Measurements from ENCODE around the gene ESRRG. TPM values are rescaled to one million over a fixed set of nuclear protein-coding genes. Genes with fewer than 3 reads are reported as not detected.
A peak's percentile ranks its signal among the peaks of the same experiment; 100 is the strongest.

ESRRG gene
- total RNA-seq, 1 experiment from 2014 or later: not detected

DNA sequence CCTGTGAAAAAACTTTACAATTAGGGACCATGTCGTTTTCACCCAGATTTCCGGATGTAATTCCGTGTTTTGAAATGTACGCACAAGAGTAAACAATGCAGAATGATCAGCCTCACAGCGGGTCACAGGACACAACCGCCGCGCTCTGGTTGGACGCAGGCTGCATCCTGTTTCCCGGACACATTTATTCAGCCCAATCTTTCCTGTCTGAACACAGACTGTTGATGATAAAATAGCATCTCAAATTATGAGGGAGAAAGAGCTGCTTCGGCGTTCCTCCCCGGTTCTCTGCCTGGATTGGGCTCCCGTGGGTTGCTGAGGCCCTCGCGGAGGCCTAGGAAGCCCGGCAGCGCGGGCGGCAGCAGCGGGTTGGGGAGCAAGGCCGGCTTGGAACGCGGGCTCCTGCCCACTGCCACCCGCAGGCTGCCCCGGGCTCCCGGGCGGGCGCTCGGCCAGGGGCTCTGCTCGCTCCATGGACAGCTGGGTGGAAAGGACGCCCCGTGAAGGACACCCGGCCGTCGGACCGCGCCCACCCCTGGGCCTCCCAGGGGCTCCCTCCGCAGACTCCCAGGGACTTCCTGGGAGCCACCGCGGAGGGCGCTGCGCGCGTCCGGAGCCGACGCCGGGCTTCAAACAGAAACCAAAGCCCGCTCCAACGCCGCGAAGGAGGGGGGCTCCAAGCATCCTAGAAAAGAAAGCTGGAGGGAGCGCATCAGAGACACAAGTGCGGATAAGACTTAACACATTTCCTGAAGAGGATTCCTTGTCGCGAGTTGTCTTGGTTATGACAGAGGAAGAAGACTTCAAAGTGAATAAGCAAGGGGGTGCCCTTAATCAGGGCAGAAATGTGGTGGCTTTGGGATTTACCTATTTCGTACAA is 122.3 kb downstream of the ESRRG start:
- no peaks in the 10 kb centered on the region for H3K9me3 ChIP-seq (replicated peaks)
- DNase-seq (ENCODE audit: low read depth in 1 of 2, low spot score in 2 of 2): peak; percentile 74 to 89
- H3K4me1 ChIP-seq (replicated peaks): peaks cover 7% of the 10 kb centered on the region; the same call in 1 of the 2 replicates
- peak overlapping the region; percentile 54 for H3K4me3 ChIP-seq
- 0 out of 2 replicates have a peak, but pooled peaks cover 4% of the 10 kb centered on the region for H3K27me3 ChIP-seq (replicated peaks)
- H3K36me3 ChIP-seq: no peaks in the 10 kb centered on the region
- peak overlapping the region; percentile 83 for H3K27ac ChIP-seq

- Histone ChIP-seq H3K27ac (no peak overlapping the region), H3K36me3 (no peaks in the 10 kb centered on the region), H3K4me1 (replicated peaks) (peaks cover 7% of the 10 kb centered on the region; the same call in 1 of the 2 replicates), H3K9me3 (replicated peaks) (no peaks in the 10 kb centered on the region), H3K4me3 (no peak overlapping the region), H3K27me3 (replicated peaks) (0 out of 2 replicates have a peak, but pooled peaks cover 4% of the 10 kb centered on the region)
- DNase-seq (ENCODE audit: low read depth in 1 of 2, low spot score in 2 of 2): no peak
Observed at GRCh38 chr1:216599851-216600250, 123.4 kb downstream of the ESRRG start.

GRCh38 chr1:216598448-216598847 is 124.8 kb downstream of the ESRRG start:
- no peak for DNase-seq (ENCODE audit: low read depth in 1 of 2, low spot score in 2 of 2)
- no peak overlapping the region for H3K4me3 ChIP-seq
- no peak overlapping the region for H3K27ac ChIP-seq
- no peaks in the 10 kb centered on the region for H3K36me3 ChIP-seq
- H3K9me3 ChIP-seq (replicated peaks): no peaks in the 10 kb centered on the region
- peaks cover 4% of the 10 kb centered on the region; the same call in 1 of the 2 replicates for H3K4me1 ChIP-seq (replicated peaks)
- H3K27me3 ChIP-seq (replicated peaks): 0 out of 2 replicates have a peak, but pooled peaks cover 4% of the 10 kb centered on the region

DNA sequence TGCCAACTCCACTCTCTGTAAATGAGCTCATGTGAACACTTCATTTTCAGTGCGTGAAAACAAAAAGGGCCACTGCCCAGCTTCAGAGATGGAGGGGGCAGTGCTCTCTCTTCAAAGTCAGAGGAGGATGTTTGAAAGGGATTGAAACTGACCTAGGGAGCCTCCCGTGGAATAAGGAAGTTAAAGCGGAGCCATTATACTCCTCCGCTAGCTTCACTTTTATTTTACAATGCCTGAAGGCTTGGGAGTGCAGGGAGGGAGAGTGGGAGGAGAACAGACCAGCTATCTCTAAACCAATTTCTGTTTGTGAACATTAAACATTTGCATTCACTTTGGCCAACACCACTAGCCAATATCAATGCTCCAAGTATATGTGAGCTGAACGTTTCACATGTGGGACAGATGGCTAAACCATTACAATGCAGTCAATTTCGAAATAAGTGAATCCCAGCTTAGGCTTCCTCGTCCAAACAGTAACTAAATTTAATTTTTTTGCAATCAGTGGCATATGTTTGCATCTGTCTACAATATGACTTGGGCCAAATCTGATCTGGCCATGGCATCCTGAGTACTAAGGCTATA is 126.9 kb downstream of the ESRRG start:
- Histone ChIP-seq H3K27ac (no peak overlapping the region), H3K27me3 (replicated peaks) (no peaks in the 10 kb centered on the region), H3K4me1 (replicated peaks) (peaks cover 4% of the 10 kb centered on the region; the same call in 1 of the 2 replicates), H3K9me3 (replicated peaks) (no peaks in the 10 kb centered on the region), H3K36me3 (no peaks in the 10 kb centered on the region), H3K4me3 (no peak overlapping the region)
- DNase-seq (ENCODE audit: low read depth in 1 of 2, low spot score in 2 of 2): no peak

GRCh38 chr1:216587715-216588114 is 135.5 kb downstream of the ESRRG start:
- Histone ChIP-seq H3K27me3 (replicated peaks) (peaks cover 5% of the 10 kb centered on the region; the same call in 1 of the 2 replicates), H3K27ac (no peak overlapping the region), H3K4me1 (replicated peaks) (no peaks in the 10 kb centered on the region), H3K4me3 (no peak overlapping the region), H3K9me3 (replicated peaks) (no peaks in the 10 kb centered on the region), H3K36me3 (no peaks in the 10 kb centered on the region)
- no peak for DNase-seq (ENCODE audit: low read depth in 1 of 2, low spot score in 2 of 2)

GRCh38 chr1:216582151-216582550 is 141.1 kb downstream of the ESRRG start:
- no peak for DNase-seq (ENCODE audit: low read depth in 1 of 2, low spot score in 2 of 2)
- Histone ChIP-seq H3K36me3 (no peaks in the 10 kb centered on the region), H3K27me3 (replicated peaks) (no peaks in the 10 kb centered on the region), H3K27ac (no peak overlapping the region), H3K4me3 (no peak overlapping the region), H3K9me3 (replicated peaks) (no peaks in the 10 kb centered on the region; the same call in 1 of the 2 replicates), H3K4me1 (replicated peaks) (no peaks in the 10 kb centered on the region)

GRCh38 chr1:216580538-216581057 is 142.6 kb downstream of the ESRRG start:
- Histone ChIP-seq H3K36me3 (no peaks in the 10 kb centered on the region), H3K27me3 (replicated peaks) (no peaks in the 10 kb centered on the region; the same call in 1 of the 2 replicates), H3K4me3 (no peak overlapping the region), H3K27ac (no peak overlapping the region), H3K9me3 (replicated peaks) (no peaks in the 10 kb centered on the region; the same call in 1 of the 2 replicates), H3K4me1 (replicated peaks) (no peaks in the 10 kb centered on the region)
- DNase-seq (ENCODE audit: low read depth in 1 of 2, low spot score in 2 of 2): no peak

- no peaks in the 10 kb centered on the region; the same call in 1 of the 2 replicates for H3K27me3 ChIP-seq (replicated peaks)
- H3K9me3 ChIP-seq (replicated peaks): no peaks in the 10 kb centered on the region; the same call in 1 of the 2 replicates
- H3K36me3 ChIP-seq: no peaks in the 10 kb centered on the region
- no peak for DNase-seq (ENCODE audit: low read depth in 1 of 2, low spot score in 2 of 2)
- no peak overlapping the region for H3K27ac ChIP-seq
- no peak overlapping the region for H3K4me3 ChIP-seq
- no peaks in the 10 kb centered on the region for H3K4me1 ChIP-seq (replicated peaks)
Observed at GRCh38 chr1:216576234-216576937, 146.8 kb downstream of the ESRRG start.

GRCh38 chr1:216566641-216567205 is 156.5 kb downstream of the ESRRG start:
- H3K36me3 ChIP-seq: no peaks in the 10 kb centered on the region
- no peak overlapping the region for H3K4me3 ChIP-seq
- DNase-seq (ENCODE audit: low read depth in 1 of 2, low spot score in 2 of 2): peak in 1 of 2 experiments; percentile 4
- no peaks in the 10 kb centered on the region for H3K4me1 ChIP-seq (replicated peaks)
- peaks cover 9% of the 10 kb centered on the region for H3K27me3 ChIP-seq (replicated peaks)
- no peaks in the 10 kb centered on the region for H3K9me3 ChIP-seq (replicated peaks)
- H3K27ac ChIP-seq: no peak overlapping the region

- H3K36me3 ChIP-seq: no peaks in the 10 kb centered on the region
- no peaks in the 10 kb centered on the region for H3K4me1 ChIP-seq (replicated peaks)
- no peak for DNase-seq (ENCODE audit: low read depth in 1 of 2, low spot score in 2 of 2)
- H3K27me3 ChIP-seq (replicated peaks): peaks cover 13% of the 10 kb centered on the region
- no peak overlapping the region for H3K27ac ChIP-seq
- H3K9me3 ChIP-seq (replicated peaks): no peaks in the 10 kb centered on the region
- no peak overlapping the region for H3K4me3 ChIP-seq
Observed at GRCh38 chr1:216563087-216563486, 160.1 kb downstream of the ESRRG start.

DNA sequence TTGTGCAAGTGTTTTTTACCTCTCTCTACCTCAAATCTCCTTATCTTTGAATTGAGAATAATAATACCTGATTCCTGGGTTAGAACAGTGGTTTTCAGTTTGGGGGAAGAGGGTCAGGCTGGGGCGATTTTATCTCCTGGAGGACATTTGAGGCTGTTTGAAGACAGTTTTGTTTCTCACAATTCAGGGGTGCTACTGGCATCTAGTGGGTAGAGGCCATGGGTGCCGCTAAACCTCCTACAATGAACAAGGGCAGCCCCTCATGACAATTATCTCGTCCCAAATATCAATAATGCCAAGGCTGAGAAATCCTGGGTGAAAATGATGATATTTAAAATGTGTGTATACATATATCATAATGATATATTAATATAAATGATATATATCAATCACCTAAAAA is 160.8 kb downstream of the ESRRG start:
- Histone ChIP-seq H3K4me3 (no peak overlapping the region), H3K36me3 (no peaks in the 10 kb centered on the region), H3K27me3 (replicated peaks) (peaks cover 13% of the 10 kb centered on the region), H3K4me1 (replicated peaks) (no peaks in the 10 kb centered on the region), H3K9me3 (replicated peaks) (no peaks in the 10 kb centered on the region), H3K27ac (no peak overlapping the region)
- DNase-seq (ENCODE audit: low read depth in 1 of 2, low spot score in 2 of 2): no peak

DNA sequence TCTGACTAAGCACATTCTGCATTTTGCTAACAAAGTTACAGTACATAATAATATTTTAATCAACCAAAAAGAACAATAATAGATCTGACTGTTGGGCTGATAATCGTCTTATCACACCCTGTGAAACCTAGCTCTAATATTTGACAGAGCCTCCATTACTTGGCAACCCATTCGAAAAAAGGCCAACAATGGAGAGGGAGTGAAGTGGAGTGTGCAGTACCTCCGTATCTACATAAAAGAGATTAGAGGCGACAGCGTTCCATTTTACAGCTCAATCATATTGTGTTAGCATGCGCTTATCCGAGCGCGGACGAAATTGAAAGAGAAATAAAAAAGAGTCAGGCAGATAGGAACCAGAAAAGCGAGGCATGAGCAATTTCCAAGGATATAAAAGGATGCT is 162.7 kb downstream of the ESRRG start:
- no peak for DNase-seq (ENCODE audit: low read depth in 1 of 2, low spot score in 2 of 2)
- Histone ChIP-seq H3K27ac (no peak overlapping the region), H3K27me3 (replicated peaks) (peaks cover 5% of the 10 kb centered on the region; the same call in 1 of the 2 replicates), H3K4me1 (replicated peaks) (no peaks in the 10 kb centered on the region), H3K9me3 (replicated peaks) (no peaks in the 10 kb centered on the region), H3K36me3 (no peaks in the 10 kb centered on the region), H3K4me3 (no peak overlapping the region)

- Histone ChIP-seq H3K9me3 (replicated peaks) (no peaks in the 10 kb centered on the region), H3K4me1 (replicated peaks) (no peaks in the 10 kb centered on the region), H3K4me3 (no peak overlapping the region), H3K27me3 (replicated peaks) (peaks cover 5% of the 10 kb centered on the region; the same call in 1 of the 2 replicates), H3K27ac (no peak overlapping the region), H3K36me3 (no peaks in the 10 kb centered on the region)
- no peak for DNase-seq (ENCODE audit: low read depth in 1 of 2, low spot score in 2 of 2)
Observed at GRCh38 chr1:216559359-216559758, 163.9 kb downstream of the ESRRG start.

Data from SJSA1 (cell line).